HepG2 (cell line): ENCODE results near the gene ZER1. TPM values are rescaled to one million over a fixed set of nuclear protein-coding genes. Genes with fewer than 3 reads are reported as not detected.
A peak's percentile ranks its signal among the peaks of the same experiment; 100 is the strongest.

Source experiments
- ATF7 ChIP-seq, 2 experiments: fragments of 450-650 bp in 1 of 2; sonication (generic) in 1 of 2; formaldehyde crosslinking in 1 of 2; IDR thresholded peaks; 2 replicates each; pipeline versions ENCODE4 v1.4.0 to v1.6.1; 2016 to 2020; ENCODE audit warnings: antibody characterized with exemption in 1 of 2, mild to moderate bottlenecking in 1 of 2, missing genetic modification reagents in 1 of 2
- ELF1 ChIP-seq: sonication (generic); formaldehyde crosslinking; IDR thresholded peaks from 2 replicates; pipeline ENCODE4 v1.4.0; 2020; ENCODE audit warnings: missing genetic modification reagents
- ELF3 ChIP-seq: IDR thresholded peaks from 2 replicates; pipeline ENCODE4 v1.6.1; 2016; ENCODE audit warnings: missing genetic modification reagents, missing compliant biosample characterization
- GPN1 ChIP-seq: sonication (generic); formaldehyde crosslinking; IDR thresholded peaks from 2 replicates; pipeline ENCODE4 v1.5.1; 2020; ENCODE audit warnings: missing genetic modification reagents, borderline replicate concordance
- HHEX ChIP-seq: IDR thresholded peaks from 2 replicates; pipeline ENCODE4 v1.6.1; 2016; ENCODE audit warnings: control low read depth
- KAT8 ChIP-seq: IDR thresholded peaks from 2 replicates; pipeline ENCODE4 v1.6.1; 2016; ENCODE audit warnings: missing genetic modification reagents, missing compliant biosample characterization
- KLF9 ChIP-seq: IDR thresholded peaks from 2 replicates; pipeline ENCODE4 v1.6.1; 2016; ENCODE audit warnings: low read depth
- SCMH1 ChIP-seq: sonication (generic); formaldehyde crosslinking; IDR thresholded peaks from 2 replicates; pipeline ENCODE4 v1.9.0; 2021; ENCODE audit warnings: missing genetic modification reagents, mild to moderate bottlenecking, borderline replicate concordance
- TEAD3 ChIP-seq: optimal IDR thresholded peaks from 2 replicates; pipeline ENCODE3; 2016; ENCODE audit warnings: borderline replicate concordance
- TFE3 ChIP-seq: IDR thresholded peaks from 2 replicates; pipeline ENCODE4 v1.6.1; 2016
- U2AF1 ChIP-seq: fragments of 200-400 bp; formaldehyde crosslinking; optimal IDR thresholded peaks from 2 replicates; pipeline ENCODE3; 2017; ENCODE audit warnings: mild to moderate bottlenecking, low read depth, low read length
- ZBTB25 ChIP-seq: IDR thresholded peaks from 2 replicates; pipeline ENCODE4 v1.6.1; 2018; ENCODE audit warnings: missing genetic modification reagents
- ZFY ChIP-seq: sonication (generic); formaldehyde crosslinking; IDR thresholded peaks from 2 replicates; pipeline ENCODE4 v1.4.0; 2020; ENCODE audit warnings: missing genetic modification reagents
- ZNF142 ChIP-seq: sonication (generic); formaldehyde crosslinking; IDR thresholded peaks from 2 replicates; pipeline ENCODE4 v1.4.0; 2020; ENCODE audit warnings: missing genetic modification reagents
- ZNF382 ChIP-seq: sonication (generic); formaldehyde crosslinking; IDR thresholded peaks from 2 replicates; pipeline ENCODE4 v1.5.0; 2020; ENCODE audit warnings: missing genetic modification reagents, mild to moderate bottlenecking, borderline replicate concordance
- ZNF557 ChIP-seq: sonication (generic); formaldehyde crosslinking; IDR thresholded peaks from 2 replicates; pipeline ENCODE4 v1.4.0; 2020; ENCODE audit warnings: missing genetic modification reagents
- ZNF691 ChIP-seq: sonication (generic); formaldehyde crosslinking; IDR thresholded peaks from 2 replicates; pipeline ENCODE4 v1.4.0; 2020; ENCODE audit warnings: missing genetic modification reagents, low read depth, mild to moderate bottlenecking, borderline replicate concordance
- ZNF839 ChIP-seq: sonication (generic); formaldehyde crosslinking; IDR thresholded peaks from 2 replicates; pipeline ENCODE4 v1.4.0; 2020; ENCODE audit warnings: missing genetic modification reagents, mild to moderate bottlenecking, borderline replicate concordance
- ZSCAN21 ChIP-seq: sonication (generic); formaldehyde crosslinking; IDR thresholded peaks from 2 replicates; pipeline ENCODE4 v1.8.0; 2022; ENCODE audit warnings: mild to moderate bottlenecking, missing genetic modification reagents, moderate library complexity, borderline replicate concordance
- ZZZ3 ChIP-seq: sonication (generic); formaldehyde crosslinking; IDR thresholded peaks from 2 replicates; pipeline ENCODE4 v1.4.0; 2020; ENCODE audit warnings: missing genetic modification reagents, mild to moderate bottlenecking, borderline replicate concordance
- polyA plus RNA-seq, 8 experiments: library from polyadenylated mRNA; depleted of rRNA in 3 of 8; stranded (reverse) in 7 of 8; unstranded in 1 of 8; fragments of >200 nt; fragmentation: Illumina TruSeq in 4 of 8; extraction: Trizol in 4 of 8; gene quantifications; 2 replicates each; pipeline versions ENCODE4 v1.2.1 to v1.2.3, GENCODE V29; 2011 to 2016; ENCODE audit warnings: low read depth in 4 of 8, missing spikeins in 1 of 8, mixed read lengths in 1 of 8; ENCODE audit not compliant: insufficient read depth in 1 of 8
- total RNA-seq, 5 experiments: library from RNA; depleted of rRNA; stranded (reverse); fragments of >200 nt; fragmentation: Illumina TruSeq; extraction: Trizol; gene quantifications; 2 replicates each; pipeline ENCODE4 v1.2.3, GENCODE V29; 2016; ENCODE audit warnings: low read depth in 1 of 5

The ZER1 gene
- total and polyA plus RNA-seq, 2 of the 13 experiments (the other 11 are each of a cell fraction or from before 2014, with no cell fraction given) = 7.7 to 40.0 TPM

- peak; percentile 75; the same call in 1 of the 2 replicates for TF ChIP-seq ZNF142 (CRISPR knock-in tag)
- no peak for TF ChIP-seq ZNF839
- TF ChIP-seq U2AF1 = no peak
- TF ChIP-seq ZZZ3 (CRISPR knock-in tag) = peak; percentile 76; the same call in 1 of the 2 replicates
- peak; percentile 83 for TF ChIP-seq ELF3 (CRISPR knock-in tag)
- peak; percentile 64; the same call in 1 of the 2 replicates for TF ChIP-seq ZNF557
- TF ChIP-seq TEAD3 (CRISPR knock-in tag) = peak; percentile 81
- no peak for TF ChIP-seq ZNF382 (CRISPR knock-in tag)
- peak; percentile 88; the same call in 1 of the 2 replicates for TF ChIP-seq KLF9 (CRISPR knock-in tag)
- peak; percentile 98 for TF ChIP-seq ZBTB25 (CRISPR knock-in tag)
- no peak for TF ChIP-seq SCMH1 (CRISPR knock-in tag)
- peak; percentile 94 for TF ChIP-seq KAT8
- TF ChIP-seq ZFY (CRISPR knock-in tag) = peak; percentile 86
- TF ChIP-seq ATF7 (IDR thresholded peaks at IDR 0.05) = no peak
- TF ChIP-seq ATF7 (CRISPR knock-in tag; IDR thresholded peaks at IDR 0.05) = peak; percentile 70; the same call in 1 of the 2 replicates
- TF ChIP-seq TFE3 (CRISPR knock-in tag) = peak; percentile 96
- TF ChIP-seq ZSCAN21 (CRISPR knock-in tag) = peak; percentile 95
- TF ChIP-seq ZNF691 (CRISPR knock-in tag) = peak; percentile 67; the same call in 1 of the 2 replicates
- TF ChIP-seq ELF1 = peak; percentile 53; the same call in 1 of the 2 replicates
- no peak for TF ChIP-seq GPN1
- TF ChIP-seq HHEX = no peak
Measured at GRCh38 chr9:128786681-128787601, 15.2 kb upstream of the ZER1 start, which contains the start of gene TBC1D13 (continued).
